SW480 (cell line): ENCODE data around the gene NFIA.

Experiments
- DNase-seq: peaks from one replicate; pipeline ENCODE4 v3.0.0-alpha.2; 2016; ENCODE audit warnings: low spot score

The NFIA gene

DNA sequence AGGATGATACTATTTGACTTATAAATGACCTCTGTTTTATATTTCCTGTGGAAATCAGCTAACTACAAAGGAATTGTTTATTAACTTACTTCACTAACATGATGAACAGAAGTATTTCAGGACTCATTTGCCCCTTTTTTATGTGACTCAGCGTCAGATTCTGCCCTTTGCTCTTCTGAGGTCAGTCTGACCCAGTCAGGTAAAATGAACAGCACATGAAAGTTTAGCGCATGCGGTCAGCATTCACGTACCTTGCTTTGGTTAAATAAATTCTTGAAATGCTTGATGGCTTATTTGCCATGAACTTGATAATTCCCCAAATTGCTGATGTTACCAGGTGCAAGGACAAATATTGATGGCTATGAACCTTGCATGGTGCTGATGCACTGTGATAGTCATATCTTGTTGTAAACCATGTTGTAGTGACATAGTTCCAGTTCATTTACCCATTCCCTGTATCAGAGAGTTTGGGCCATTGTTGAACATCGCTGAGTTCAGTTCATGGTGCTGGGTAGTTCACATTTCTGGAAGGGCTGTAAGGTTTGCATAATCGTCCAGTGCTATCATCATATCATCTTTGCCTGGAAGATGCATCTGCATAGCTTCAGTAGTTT, 133.4 kb downstream of the NFIA start:
- peak; percentile 85 for DNase-seq

DNA sequence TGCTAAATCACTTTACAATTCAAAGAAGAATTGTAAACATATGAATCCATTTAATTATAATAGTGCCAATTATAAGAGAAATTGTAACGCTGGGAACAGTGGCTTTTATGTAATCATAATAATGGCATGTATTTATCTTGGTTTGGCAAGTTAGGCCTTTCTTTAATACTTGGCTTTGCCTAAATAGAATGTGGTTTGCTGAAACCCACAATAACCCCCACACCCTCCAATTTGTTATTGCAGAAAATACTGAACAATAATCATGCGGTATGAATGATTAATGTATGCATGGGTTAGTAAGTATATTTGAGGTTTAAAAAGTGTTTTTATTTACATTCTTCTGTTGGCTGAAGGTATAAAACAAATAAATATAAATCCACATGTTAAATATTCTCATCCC, 138.2 kb downstream of the NFIA start:
- DNase-seq: no peak

DNA sequence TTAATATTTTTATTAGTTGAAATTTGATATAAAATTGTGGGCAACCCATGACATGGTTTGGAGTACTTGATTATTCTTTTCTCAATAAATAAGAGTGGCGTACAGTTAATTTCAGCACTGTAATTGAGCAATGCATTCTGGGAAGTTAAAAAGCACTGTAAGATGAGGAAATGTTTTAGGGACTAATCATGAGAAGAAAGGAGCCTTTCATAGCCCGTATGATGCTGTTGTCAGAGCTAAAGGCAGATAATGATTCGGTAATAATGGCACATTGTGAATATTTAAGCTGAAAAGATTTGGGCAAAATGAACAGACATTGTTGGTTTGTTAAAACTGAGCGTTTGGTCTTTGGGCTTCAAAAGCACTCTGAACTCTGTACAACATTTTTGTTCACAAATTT, 139.3 kb downstream of the NFIA start:
- no peak for DNase-seq

DNA sequence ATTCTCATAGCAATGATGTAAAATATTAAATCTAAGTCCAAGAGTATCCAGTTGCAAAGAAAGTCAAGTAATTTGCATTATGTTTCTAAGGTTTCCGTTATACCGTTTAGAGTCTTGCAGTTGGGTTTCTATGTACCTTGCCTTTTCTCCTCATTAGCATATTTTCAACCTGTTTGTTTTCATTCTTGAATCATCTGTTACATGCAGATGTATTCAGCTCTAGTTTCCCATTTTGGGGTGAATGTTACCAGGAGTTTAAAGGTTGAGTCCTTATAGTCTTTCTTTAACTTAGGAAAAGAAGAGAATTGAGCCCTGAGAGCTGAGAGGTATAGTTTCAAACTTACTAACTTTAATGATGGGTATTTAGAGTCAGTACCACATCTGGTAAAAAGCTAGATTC, 139.9 kb downstream of the NFIA start:
- DNase-seq: no peak

DNA sequence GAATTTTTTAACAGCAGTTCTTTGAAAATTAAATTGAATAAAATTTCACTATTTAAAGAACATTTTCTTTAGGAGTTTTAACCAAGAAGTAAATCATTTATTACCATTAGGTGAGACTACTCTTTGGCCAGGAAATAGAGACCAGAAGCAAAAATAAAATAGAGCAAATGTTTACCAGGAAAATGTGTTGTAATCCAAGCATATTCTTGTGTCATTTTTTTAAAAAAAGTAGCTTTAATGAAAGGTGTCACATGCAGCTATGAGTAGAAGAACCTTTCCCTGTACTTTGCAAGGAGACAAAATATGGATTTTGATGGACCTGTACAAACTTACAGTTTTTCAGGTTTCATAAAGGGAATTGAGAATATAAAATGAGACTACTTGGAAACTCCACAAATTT, 140.8 kb downstream of the NFIA start:
- DNase-seq: no peak

DNA sequence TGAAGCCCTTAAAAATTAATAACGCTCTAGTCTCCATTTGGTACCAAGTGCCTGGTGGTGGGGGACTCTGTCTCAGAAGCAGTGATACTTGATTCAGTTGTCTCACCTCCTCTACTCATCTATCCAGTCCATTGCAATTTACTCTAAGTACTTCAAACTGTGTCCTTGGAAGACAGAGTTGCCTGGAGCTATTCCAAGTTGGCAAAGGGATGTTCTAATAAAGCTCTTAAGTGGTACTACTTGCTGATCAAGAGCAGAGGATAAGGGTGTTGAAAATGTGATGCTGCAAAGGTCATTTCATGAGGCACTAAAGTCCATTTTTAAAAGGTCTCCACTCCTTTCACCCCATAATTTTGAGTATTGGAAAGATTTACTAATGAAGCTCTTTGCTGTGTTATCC, 142.2 kb downstream of the NFIA start:
- DNase-seq: no peak

DNA sequence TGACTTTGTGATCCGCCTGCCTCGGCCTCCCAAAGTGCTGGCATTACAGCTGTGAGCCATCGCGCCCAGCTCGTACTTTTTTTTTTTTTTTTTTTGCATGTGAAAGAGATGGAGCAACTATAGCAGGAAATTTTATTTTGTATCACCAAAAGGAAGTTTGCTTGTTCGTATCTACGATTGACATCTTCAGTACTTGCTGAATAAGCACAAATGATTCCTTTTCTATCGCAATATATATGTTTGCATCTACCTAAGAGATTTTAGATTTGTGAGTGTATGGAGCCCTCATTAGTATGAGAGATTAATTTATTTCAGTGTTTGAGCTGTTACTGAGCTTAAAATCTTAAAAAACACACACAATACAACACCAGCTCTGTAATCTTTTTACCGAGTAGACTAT, 143.1 kb downstream of the NFIA start:
- DNase-seq: no peak

DNA sequence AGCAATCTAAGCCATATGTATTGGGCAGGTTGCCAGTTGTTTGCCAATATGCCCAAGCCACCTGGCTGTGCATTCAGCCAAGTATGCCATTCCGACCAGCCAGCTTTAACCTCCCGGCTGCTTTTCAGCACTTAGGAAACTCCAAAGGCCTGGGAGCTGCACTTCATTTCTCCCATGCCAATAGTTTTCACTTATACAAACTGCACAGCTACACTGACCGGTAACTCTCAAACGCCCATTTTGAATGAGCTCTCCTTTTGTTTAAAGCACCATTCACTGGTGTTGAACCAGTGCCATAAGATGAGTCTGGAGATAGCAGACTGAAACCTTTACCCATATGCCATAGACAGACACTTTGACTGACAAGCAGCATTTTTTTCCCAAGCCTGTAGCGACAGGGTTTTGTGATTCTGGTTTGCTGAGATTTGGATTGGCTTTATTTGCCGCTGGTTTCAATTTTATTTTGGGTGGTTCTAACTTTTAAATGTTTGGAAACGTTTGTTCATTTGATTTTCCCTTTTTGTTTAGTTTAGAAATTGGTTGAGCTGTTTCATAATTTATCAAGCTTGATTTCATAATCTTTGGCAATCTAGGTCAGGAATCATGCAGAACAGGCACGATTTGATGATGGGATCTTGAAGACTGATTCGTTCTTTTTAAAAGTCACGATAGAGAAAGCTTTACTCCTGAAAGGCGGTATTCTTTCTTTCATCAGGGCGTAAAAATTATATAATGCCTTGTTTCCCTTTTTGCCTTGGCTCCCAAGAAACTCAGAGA, 144.6 kb downstream of the NFIA start:
- DNase-seq: no peak

DNA sequence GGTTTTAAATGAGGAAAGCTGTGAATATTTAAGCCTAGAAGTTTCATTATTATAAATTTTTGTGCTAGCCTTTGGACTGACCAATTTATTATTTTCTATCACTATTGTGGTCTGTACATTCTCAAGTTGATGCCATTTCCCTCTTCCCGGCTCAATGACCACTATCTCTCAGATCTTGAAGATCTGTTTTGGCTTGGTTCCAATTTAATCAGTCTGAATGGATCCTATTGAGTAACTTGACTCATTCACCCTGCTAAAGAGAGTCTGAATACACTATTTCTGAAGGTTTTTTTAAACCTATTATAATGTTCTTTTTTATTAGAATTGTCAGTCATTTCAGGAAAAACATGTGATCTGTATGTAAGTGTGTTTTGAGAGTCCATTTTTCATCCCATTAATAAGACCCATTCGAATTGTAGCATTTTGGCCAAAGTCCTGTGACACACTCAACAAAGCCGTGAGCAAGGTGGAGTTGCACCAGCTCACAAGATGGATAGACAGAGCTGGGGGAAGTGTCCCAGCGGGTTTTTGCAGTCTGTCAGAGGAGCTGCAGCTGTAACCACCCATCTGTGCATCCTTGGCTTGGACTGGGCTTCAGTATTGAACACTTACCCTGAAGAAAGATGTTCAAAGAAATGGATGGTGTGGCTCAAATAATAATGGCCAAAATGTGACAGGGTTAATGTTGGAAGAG, 145.6 kb downstream of the NFIA start:
- DNase-seq: no peak

DNA sequence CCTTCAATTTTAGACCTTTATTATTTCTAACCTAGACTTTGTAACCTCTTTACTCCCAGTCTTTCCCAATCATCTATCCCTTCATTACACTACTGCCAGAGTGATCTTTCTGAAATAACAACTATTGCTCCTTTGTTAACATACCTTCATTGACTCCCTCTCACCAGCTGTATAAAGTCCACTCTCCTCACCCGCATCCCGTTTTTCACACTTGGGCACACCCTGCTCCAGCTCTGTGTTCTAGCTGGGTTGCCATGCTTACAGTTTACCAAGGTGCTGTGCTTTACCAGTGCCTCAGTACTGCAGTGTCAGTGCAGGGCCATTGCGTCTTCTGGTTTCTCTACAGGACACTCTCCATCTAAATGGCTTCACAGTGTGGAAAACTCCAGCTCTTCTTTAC, 148.2 kb downstream of the NFIA start:
- peak; percentile 29 for DNase-seq

DNA sequence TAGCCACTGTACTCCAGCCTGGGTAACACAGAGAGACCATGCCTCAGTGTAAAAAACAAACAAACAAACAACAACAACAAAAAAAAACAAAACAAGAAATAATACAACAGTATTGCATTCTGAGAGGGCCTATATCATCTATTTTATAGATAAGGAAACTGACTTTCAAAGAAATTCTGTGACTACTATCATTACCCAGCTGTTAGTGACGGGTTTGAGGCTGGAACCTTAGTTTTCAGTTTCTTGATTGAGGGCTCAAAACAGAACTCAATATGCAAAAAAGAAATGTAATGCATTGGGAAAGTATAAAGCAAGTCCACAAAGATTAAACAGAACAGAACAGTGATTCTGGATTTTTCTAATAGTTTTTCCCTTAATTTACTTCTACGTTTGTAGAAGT, 149.4 kb downstream of the NFIA start:
- DNase-seq: no peak

DNA sequence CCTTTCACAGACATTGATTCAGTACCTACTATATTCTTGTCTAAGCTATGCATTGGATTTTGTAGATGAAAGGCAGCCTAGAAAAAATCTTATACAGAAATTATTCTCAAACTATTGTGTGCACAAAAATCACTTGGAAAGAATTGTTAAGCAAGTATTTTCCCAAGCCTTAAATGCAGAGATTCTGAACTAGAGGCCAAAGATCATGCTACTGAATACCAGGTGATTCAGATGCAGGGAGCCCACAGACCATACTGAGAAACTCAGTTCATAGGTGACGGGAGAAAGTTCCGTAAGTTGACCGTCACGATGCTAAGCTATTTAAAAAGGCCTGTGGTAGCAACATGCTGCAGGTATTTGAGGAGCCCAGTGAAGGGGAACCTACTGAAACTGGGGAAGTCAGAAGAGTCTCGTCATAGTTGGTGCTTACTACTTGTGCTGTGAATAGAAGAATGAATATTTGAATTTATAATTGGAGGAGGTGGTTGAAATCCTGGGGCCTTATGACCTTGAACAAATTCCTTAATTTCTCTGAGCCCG, 150.8 kb downstream of the NFIA start:
- no peak for DNase-seq

DNA sequence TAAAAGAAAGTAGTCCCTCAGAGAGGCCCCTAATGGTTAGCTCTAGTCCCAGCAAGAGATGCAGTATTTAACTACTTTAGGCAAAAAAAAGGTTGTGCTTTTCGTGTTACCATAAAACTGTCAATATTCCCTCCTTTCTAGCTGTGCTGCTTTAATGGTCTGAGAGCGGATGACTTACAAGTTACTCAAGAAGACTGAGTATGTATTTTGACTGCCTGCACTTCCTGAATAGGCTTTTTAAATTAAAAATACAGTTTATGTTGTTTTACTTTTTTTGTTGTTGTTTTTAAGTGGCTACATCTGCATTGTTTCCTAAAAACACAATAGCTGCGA, 152.2 kb downstream of the NFIA start:
- DNase-seq: no peak

DNA sequence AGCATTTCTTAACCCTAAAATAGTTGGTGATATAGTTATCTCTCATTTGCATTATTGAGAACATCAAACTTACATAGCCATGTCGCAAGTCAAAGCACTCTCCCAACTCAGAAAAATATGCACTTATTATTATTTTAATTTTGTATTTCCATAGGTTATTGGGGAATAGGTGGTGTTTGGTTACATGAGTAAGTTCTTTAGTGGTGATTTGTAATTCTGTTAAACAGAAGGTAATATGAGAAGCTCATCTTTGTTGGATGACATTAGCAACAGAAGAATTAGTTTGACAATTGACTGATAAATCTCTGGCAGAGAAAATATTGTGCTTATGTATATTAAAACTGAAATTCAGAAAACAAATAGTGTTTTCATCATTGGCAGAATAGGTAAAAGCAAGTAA, 154.8 kb downstream of the NFIA start:
- no peak for DNase-seq

DNA sequence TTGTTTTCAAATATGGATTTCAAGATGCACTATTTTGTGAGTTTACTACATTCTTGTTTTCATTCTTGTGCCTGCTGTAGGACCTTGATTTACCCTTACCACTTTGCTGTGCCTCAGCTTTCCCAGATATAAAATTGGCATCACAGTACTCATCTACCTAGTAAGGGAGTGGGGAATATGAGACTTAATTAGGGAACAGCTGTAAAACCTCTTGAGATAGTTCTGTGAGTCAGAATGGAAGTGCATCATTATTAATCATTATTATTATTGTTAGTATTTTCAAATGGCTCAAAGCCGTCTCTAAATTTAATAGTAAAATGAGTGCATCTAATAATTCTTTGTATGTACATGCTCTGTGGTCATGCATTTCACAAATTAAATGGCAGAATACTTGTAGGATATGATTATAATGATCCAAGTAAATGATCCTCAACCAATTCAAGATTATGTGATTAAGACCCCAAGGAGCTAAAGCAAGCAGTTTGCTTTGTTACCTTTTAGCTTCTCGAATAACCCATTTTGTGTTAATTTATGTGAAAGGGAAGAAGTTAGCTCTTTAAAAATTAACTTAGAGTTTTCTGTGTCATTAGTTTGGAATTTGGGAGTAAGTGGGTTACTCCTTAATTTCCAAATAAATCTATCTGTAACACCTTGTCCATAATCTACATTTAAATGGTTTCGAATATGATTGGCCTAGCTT, 155.4 kb downstream of the NFIA start:
- DNase-seq: no peak

DNA sequence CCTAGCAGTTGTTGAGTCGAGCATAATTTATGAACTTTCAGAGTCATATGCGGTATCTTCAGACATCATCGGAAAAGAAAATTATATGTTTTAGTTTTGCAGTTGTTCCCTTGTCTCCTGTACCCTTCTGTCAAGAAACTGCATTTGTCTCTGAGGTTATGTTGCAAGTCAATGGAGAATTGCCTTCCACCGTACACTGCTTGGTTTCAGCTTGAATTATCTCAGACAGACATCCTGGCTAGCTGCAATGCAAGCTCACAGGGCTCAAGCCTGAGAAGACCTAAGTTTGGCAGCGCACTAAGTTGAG, 156.0 kb downstream of the NFIA start:
- no peak for DNase-seq

DNA sequence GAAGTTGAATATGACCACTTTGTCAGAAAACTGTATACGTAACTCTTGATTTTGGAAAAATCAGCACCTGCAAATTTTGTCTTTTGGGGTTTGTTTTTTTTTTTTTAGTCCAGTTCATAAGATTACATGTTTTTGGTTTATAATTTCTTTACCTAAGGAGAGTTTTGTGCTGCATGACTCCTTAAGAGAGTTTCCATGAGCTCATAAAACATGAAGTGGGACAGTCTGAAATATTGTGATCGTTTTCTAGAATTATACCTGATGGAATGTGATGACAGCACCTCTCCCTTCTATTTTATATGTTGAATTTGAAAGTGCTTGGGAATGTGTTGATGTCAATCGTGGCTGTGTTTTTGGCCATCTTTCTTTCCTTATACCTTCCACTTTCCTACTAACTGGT, 158.5 kb downstream of the NFIA start:
- DNase-seq: no peak

DNA sequence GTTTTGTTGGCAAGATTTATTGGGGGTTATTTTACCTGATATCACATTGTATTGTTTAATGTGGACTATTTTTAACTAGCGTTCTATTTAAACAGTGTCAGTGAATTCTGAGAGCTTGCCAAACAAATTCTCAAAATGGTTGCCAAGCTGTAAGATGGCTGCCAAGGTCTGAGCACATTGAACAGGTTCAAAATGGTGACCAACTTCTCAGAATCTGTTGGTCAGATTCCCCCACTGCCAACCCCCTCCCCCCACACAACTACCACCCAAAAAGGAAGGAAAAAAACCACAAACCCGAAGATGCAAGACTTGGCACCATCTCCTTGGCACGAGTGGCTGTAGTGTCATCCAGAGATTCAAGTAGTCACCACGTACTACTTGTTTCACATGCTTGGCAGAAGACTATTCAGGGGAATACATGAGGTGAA, 159.1 kb downstream of the NFIA start:
- DNase-seq: no peak

DNA sequence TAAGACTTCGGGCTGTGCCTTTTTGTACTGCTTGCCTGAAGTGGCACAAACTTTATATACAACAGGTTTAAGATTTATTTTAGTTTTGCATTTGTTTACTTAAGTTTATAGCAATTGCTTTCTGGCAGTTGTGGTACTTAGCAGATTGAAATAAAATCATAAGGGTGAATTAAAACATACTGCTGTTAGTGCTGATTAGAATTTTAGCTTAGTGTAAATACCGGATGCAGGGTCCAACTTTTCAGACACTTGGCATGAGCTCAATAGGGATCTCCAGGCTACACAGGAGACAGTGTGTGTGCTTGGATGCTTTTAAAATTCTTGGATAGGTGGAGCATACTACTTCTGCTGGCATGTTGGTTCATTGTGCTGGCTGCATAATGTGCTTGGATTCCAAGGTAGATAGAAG, 159.6 kb downstream of the NFIA start:
- no peak for DNase-seq

DNA sequence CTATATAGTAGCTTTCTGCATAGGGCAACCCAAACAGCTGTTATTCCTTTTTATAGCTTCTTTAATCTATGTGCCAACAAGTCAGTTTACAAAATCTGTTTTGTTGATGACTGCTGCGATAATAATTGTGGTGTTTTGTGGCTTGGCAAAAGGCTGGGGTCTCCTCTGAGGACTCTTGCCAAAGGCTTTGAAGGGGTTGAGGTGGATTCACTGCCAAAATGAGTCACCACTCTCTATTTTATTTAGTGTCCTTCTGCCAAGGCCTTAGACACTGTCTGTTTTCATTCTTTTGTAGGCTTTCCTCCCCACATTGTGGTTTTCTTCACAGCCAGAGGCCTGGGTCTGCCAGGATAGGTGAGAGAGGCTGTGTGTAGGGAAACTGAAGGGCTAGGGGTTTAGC, 161.8 kb downstream of the NFIA start:
- peak; percentile 57 for DNase-seq

DNA sequence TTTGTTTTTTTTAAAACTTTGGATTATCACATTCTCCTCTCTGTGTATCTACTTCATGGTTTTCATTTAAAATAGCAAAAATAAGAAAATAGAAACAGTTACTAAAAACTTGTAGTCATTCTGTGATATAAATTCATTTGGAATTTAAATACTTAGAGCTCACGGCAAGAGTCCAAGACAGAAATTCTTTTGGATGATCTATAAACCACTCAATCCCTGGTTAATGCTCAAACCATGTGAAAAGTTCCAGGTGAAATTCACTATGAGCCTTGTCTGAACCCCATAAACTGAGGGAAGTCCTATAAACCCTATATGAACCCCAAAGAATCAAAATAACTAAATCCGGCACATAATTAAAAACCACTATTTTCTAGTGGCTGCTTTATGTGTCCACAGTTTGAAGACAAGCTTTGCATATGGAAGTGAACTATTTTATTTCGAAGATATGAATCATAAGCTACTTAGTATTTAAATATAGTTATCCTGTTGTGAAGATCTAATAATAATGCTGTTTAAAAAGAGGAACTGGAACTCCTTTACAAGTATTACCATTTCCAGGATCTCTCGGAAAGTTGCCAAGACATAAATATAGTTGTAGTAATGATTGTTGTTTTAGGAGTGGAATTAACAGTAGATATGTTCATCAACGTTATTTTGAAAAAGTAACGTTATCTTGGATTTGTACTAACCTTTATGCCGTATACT, 163.5 kb downstream of the NFIA start:
- DNase-seq: no peak
